ENCODE measurements around the gene MAP1B. TPM values are rescaled to one million over a fixed set of nuclear protein-coding genes. Genes with fewer than 3 reads are reported as not detected.

The MAP1B gene
- total RNA-seq, 3 donors from 2014 or later: 258 to 2,233 (median 271) TPM

- Histone ChIP-seq H3K9me3 (no peaks in the 10 kb centered on the region), H3K27ac (peak overlapping the region; percentile 12 to 48), H3K4me1 (peaks cover 0 to 15% of the 10 kb centered on the region in 2 donors), H3K36me3 (no peaks in the 10 kb centered on the region), H3K4me3 (no peak overlapping the region), H3K27me3 (no peaks in the 10 kb centered on the region)
- intact Hi-C loops (cut with DNase I; ENCODE audit: low total_unique reads): no loop called here
- DNase-seq (ENCODE audit: low spot score in 2 of 2): no peak
- TF ChIP-seq POLR2A (IDR thresholded peaks at IDR 0.05) (no peak), POLR2AphosphoS5 (IDR thresholded peaks at IDR 0.05) (no peak)
- TF ChIP-seq, protein P1, sequence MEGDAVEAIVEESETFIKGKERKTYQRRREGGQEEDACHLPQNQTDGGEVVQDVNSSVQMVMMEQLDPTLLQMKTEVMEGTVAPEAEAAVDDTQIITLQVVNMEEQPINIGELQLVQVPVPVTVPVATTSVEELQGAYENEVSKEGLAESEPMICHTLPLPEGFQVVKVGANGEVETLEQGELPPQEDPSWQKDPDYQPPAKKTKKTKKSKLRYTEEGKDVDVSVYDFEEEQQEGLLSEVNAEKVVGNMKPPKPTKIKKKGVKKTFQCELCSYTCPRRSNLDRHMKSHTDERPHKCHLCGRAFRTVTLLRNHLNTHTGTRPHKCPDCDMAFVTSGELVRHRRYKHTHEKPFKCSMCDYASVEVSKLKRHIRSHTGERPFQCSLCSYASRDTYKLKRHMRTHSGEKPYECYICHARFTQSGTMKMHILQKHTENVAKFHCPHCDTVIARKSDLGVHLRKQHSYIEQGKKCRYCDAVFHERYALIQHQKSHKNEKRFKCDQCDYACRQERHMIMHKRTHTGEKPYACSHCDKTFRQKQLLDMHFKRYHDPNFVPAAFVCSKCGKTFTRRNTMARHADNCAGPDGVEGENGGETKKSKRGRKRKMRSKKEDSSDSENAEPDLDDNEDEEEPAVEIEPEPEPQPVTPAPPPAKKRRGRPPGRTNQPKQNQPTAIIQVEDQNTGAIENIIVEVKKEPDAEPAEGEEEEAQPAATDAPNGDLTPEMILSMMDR (IDR thresholded peaks at IDR 0.05): no peak
Observed at GRCh38 chr5:72246954-72247442, 139.7 kb downstream of the MAP1B start.

DNA sequence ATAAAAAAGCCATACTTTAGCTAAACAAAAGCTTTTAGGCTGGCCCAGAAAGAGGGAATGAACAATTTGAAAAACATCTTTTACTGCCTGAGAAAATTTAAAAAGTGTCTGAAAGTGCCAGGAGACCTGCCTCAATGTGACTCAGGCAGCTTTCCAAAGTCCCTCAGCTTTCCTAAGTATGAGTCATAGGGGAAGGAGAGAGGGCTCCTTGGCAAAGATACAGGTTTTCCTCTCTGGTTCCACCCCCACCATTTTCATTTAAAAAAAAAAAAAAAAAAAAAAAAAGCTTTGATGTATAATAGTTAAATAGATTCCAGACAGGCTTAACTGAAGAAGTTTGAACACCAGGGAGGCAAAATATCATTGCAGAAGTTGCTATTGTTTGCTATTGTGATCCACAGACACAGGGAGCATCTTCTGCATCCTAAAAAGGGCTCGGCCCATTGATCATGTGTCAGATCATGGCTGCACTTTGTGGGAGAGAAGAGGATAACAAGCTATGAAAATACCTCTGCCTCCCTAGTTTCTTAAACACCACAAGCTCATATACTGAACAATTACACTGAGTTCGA lies 141.2 kb downstream of the MAP1B start:
- DNase-seq (ENCODE audit: low spot score in 2 of 2): peak in 1 of 2 donors; percentile 43
- Histone ChIP-seq H3K9me3 (no peaks in the 10 kb centered on the region), H3K36me3 (no peaks in the 10 kb centered on the region), H3K4me3 (no peak overlapping the region), H3K27ac (peak overlapping the region; percentile 53 to 71), H3K27me3 (no peaks in the 10 kb centered on the region), H3K4me1 (peaks cover 0 to 12% of the 10 kb centered on the region in 2 donors)
- intact Hi-C loops (cut with DNase I; ENCODE audit: low total_unique reads): no loop called here
- TF ChIP-seq POLR2A (IDR thresholded peaks at IDR 0.05) (no peak), POLR2AphosphoS5 (IDR thresholded peaks at IDR 0.05) (no peak)
- TF ChIP-seq, protein P1 (IDR thresholded peaks at IDR 0.05): no peak

- H3K36me3 ChIP-seq: no peaks in the 10 kb centered on the region
- peaks cover 0 to 12% of the 10 kb centered on the region in 2 donors for H3K4me1 ChIP-seq
- H3K4me3 ChIP-seq: no peak overlapping the region
- H3K27ac ChIP-seq: peak overlapping the region; percentile 49 to 59
- intact Hi-C loops (cut with DNase I; ENCODE audit: low total_unique reads): no loop called here
- H3K9me3 ChIP-seq: no peaks in the 10 kb centered on the region
- H3K27me3 ChIP-seq: no peaks in the 10 kb centered on the region
- TF ChIP-seq, protein P1 (IDR thresholded peaks at IDR 0.05): no peak
- TF ChIP-seq POLR2A (IDR thresholded peaks at IDR 0.05): no peak
- no peak for TF ChIP-seq POLR2AphosphoS5 (IDR thresholded peaks at IDR 0.05)
- DNase-seq (ENCODE audit: low spot score in 2 of 2): no peak
Observed at GRCh38 chr5:72251386-72251785, 144.1 kb downstream of the MAP1B start.

- H3K4me3 ChIP-seq: no peak overlapping the region
- peaks cover 0 to 12% of the 10 kb centered on the region in 2 donors for H3K4me1 ChIP-seq
- no peaks in the 10 kb centered on the region for H3K27me3 ChIP-seq
- TF ChIP-seq, protein P1 (IDR thresholded peaks at IDR 0.05): no peak
- TF ChIP-seq POLR2AphosphoS5 (IDR thresholded peaks at IDR 0.05): no peak
- no peak for TF ChIP-seq POLR2A (IDR thresholded peaks at IDR 0.05)
- no peaks in the 10 kb centered on the region for H3K9me3 ChIP-seq
- no peaks in the 10 kb centered on the region for H3K36me3 ChIP-seq
- intact Hi-C loops (cut with DNase I; ENCODE audit: low total_unique reads): no loop called here
- DNase-seq (ENCODE audit: low spot score in 2 of 2): no peak
- peak overlapping the region; percentile 49 to 59 for H3K27ac ChIP-seq
Observed at GRCh38 chr5:72252008-72252407, 144.7 kb downstream of the MAP1B start.

DNA sequence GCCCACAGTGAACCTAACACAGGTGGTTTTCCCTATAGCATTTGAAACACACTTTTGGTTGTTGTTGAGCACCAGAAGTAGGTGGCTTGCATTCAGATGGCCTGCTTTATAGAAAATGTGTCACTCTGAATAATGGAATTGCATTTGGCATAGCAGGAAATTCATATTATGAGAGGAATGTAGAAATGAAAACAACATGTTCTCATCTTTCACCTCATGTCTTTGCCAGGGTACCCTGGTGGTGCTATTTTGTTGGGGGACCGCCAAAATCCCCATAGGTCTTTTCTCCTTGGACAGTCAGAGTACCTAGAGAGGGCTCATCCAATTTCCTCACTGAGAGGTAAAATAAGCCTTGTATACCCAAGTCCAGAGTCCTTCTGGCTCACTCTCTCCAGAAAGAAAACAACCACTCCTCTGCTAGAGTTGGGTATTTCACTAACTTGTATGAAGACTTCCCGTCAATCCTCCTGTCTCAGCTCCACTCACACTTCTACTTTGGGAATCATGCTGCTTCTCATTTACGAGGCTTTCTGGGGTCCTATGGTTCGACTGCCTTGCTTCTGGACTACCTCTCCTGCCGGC lies 145.4 kb downstream of the MAP1B start:
- peak overlapping the region; percentile 49 to 59 for H3K27ac ChIP-seq
- H3K36me3 ChIP-seq: no peaks in the 10 kb centered on the region
- H3K27me3 ChIP-seq: no peaks in the 10 kb centered on the region
- H3K4me3 ChIP-seq: no peak overlapping the region
- intact Hi-C loops (cut with DNase I; ENCODE audit: low total_unique reads): no loop called here
- peak in 1 of 2 donors; percentile 26 for DNase-seq (ENCODE audit: low spot score in 2 of 2)
- H3K4me1 ChIP-seq: peaks cover 0 to 7% of the 10 kb centered on the region in 2 donors
- no peaks in the 10 kb centered on the region for H3K9me3 ChIP-seq
- no peak for TF ChIP-seq POLR2AphosphoS5 (IDR thresholded peaks at IDR 0.05)
- TF ChIP-seq POLR2A (IDR thresholded peaks at IDR 0.05): no peak
